Endometrium (tissue), 2 donors: ENCODE results near the gene BRINP1.

Source experiments
- FAIRE-seq: peaks from 2 replicates; lab custom pipeline; 2012; peaks lifted over from hg19 to GRCh38; lab: Jason Lieb, UNC
- donor health status: control.
- donor health status: control.

Gene BRINP1

GRCh38 chr9:119339056-119339455 lies 30.2 kb downstream of the BRINP1 start:
- no peak for FAIRE-seq

GRCh38 chr9:119337573-119337972 lies 31.7 kb downstream of the BRINP1 start:
- FAIRE-seq = no peak

- FAIRE-seq = no peak
Observed at GRCh38 chr9:119334745-119335144, 34.5 kb downstream of the BRINP1 start.

DNA sequence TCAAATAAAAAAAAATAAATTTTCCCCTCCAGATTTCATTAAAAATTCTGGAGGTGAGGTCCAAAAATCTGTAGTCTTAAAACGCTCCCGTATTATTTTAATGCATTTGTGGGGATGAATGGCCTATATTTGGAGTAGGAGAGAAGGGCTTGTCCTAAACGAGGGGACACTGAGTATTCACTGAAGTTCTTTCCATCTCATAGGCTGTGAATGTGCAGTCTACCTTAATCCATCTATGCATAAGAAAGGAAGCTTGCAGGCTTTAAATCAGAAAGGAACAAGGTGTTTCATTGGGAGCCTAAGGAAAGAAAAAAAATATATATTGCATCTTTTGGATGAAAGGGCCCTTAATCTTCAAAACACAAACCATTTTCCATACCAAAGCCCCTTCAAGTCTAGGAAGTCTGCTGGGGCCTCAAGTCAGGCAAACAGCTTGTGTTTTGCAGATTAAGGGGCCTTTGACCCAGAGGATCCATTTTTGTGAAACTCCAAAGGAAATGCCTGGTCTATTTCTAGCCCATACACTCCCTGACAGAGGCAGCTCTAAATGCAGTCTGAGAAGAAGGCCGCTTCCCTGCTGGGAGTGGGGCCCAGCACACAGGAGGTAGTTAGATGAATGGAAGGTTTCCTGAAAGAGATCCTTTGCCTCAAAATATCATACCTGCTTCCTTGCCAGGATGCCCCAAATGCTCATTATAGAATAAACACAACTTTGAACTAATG lies 35.6 kb downstream of the BRINP1 start:
- no peak for FAIRE-seq

GRCh38 chr9:119332522-119332921 lies 36.7 kb downstream of the BRINP1 start:
- FAIRE-seq = no peak

DNA sequence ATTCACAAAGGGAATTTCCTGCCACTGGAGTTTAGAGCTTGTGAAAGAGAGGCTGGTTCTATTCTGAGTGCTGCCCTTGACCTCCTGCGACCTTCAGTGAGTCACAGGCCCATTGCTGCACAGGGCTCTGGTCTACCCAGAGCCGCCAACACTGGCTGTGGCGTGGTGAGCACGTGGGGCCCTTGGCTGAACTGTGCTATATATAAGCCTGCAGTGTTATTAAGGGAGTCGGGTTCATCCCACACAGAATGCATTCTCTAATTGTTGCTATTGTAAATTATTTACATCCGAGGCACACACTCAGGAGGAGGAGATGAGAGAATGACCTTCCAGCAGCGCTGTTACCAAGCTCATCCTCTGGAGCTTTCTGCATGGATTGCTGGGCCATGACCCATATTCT lies 47.1 kb downstream of the BRINP1 start:
- FAIRE-seq = no peak

DNA sequence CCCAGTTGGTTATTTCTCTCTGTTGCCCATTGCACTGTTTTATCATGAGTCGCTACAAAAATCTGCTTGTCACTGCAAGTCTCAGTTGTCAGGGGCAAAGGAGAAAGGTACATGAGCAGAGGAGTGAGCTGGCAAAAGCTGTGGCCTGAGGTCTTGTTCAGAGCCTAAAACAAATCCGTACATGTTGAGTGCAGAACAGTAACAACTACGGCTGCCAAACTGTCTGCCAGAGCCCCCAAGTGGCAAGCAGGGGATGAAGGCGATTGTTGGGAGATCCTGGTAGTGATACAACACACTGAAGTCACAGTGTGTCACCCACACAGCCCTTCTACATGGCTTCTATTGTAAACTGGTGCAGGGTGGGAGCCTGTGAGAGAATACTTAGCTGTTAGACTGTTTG lies 50.9 kb downstream of the BRINP1 start:
- FAIRE-seq = no peak

DNA sequence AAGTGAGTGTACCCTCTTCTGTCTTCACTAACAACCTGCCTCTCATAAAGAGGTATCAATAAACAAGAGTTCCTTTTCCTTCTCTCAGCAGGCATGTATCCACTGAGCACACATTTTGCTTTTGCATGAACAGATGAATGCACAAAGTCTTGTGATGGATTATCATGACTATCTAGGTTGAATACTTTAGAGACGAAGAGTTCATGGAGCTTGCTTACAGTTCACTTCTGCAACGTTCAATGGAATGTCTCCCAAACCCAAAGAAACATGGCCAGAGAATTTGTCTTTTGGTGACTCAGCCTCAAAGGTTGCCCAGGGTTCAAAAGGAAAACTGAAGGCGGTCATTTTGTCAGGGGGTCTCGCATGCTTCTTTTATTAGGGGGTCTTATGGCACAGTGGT lies 55.4 kb downstream of the BRINP1 start:
- FAIRE-seq = no peak

DNA sequence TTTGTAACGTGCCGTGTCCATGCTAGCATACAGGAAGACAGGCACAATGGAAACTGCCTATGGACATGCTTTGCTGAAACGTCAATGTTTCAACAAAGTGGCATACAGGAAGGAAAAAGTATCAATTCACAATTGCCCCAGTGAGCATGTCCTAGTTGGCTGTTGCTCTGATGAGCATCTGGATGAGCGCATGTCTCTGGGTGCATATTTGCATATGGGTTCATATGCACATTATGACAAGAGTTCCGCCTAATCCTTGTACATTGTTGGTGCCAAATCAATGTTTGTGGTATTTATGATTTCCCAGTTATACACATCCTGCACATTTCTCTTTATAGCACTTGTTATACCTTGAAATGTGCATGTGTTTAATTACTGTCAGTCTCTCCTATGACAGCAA lies 58.5 kb downstream of the BRINP1 start:
- no peak for FAIRE-seq

GRCh38 chr9:119307471-119307870 lies 61.8 kb downstream of the BRINP1 start:
- FAIRE-seq = no peak

- FAIRE-seq = no peak
Observed at GRCh38 chr9:119304555-119304954, 64.7 kb downstream of the BRINP1 start.

DNA sequence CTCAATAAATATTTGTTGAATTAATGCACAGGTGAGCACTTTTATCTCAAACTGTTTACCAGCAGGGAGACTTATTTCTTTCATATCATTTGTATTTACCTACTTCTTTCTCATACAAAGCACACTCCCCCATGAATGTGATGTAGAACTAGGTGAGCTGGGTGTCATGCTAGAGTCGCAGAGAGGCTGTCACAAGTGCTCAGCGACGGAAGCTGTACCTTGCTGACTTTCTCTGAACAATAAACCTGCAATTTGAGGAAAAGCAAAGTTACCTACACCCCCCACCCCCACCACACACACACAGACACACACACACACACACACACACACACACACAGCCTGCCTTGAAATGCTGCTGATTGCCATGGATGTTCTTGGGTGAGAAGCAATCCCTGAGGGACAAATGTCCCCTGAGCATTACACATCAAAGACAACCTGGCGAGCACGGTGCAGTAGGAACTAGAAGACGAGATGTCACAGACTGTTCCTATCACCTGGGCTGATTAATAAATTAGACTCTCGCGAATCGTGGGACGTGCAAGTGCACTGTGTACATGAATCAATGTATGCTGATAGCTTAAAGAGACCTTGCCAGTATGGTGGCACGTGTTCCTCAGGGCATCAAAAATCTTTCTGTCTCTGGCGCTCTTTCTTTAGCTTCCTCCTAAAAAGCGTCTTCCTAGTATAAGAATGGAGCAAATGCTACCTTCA lies 66.1 kb downstream of the BRINP1 start:
- FAIRE-seq = no peak

GRCh38 chr9:119298076-119298853 lies 71.0 kb downstream of the BRINP1 start:
- FAIRE-seq = no peak

- no peak for FAIRE-seq
Observed at GRCh38 chr9:119291554-119291953, 77.7 kb downstream of the BRINP1 start.

GRCh38 chr9:119289740-119290433 lies 79.3 kb downstream of the BRINP1 start:
- no peak for FAIRE-seq

- no peak for FAIRE-seq
Observed at GRCh38 chr9:119284587-119285337, 84.5 kb downstream of the BRINP1 start.

- no peak for FAIRE-seq
Observed at GRCh38 chr9:119284118-119284517, 85.1 kb downstream of the BRINP1 start.

DNA sequence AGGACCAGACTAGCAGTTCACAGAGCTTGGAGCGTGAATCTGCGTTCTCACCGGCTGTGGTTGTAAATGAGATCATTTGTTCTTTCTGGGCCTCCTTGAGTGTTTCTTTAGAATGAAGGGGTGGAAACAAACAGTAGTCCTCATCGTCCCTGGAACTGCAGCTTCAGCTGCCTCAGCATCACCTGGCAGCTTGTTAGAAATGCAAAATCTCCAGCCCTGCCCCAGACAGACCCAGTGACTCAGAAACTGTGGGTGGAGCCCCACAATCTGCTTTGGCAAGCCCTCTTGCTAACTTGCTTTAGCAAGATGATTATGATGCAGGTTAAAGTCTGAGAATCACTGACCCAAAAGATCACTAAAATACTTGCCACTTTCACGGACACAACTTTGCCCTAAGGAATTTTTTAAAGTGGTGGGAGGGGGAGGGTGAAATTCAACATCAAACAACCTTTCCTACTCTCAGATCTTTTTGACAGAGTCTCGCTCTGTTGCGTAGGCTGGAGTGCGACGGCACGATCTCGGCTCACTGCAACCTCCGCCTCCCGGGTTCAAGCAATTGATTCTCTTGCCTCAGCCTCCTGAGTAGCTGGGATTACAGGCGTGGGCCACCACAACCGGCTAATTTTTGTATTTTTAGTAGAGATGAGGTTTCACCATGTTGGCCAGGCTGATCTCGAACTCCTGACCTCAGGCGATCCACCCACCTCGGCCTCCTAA lies 86.0 kb downstream of the BRINP1 start:
- FAIRE-seq = no peak

- FAIRE-seq = no peak
Observed at GRCh38 chr9:119282476-119283077, 86.7 kb downstream of the BRINP1 start.

DNA sequence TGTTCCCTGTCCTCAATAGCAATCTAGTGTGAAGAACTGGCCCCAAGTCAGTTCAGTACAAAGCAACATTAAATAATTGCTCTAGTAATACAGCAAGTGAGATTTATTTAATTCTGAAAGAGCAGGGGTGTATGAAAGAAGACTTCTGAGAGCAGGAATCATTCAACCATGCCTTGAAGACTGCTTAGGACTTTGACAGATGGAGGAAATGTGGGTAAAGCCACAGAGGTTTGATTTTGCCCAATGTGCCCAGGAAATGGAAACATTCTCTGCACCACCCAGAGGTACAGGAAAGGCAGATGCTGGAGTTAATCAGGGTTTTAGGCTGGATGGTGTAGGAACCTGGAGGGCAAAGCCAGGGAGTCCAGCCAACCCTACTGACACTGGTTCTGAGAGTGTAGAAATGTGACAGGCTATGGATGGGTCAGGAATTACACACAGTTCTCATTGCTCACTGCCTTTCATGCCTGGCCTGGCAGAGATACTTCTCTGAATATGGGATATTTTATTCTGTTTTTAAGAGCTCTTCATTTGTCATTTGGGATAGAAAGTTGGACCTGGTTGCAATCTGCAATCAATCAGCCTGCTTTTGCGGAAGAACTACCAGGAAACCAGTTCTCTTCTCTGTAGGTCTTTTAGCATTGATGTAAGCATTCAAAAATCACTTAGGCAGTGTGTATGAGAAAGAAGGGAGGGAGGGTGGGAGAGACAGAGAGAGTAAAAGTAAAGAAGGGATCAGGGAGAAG lies 88.3 kb downstream of the BRINP1 start:
- no peak for FAIRE-seq
